Liver (tissue), 3 donors: Measurements from ENCODE around the gene FEM1B.

Experiments used
- FOXA1 ChIP-seq: IDR thresholded peaks from 2 replicates; pipeline ENCODE4 v1.6.1; 2016; ENCODE audit warnings: antibody characterized with exemption
- GABPA ChIP-seq, 2 donors: IDR thresholded peaks in 1 of 2; conservative IDR thresholded peaks in 1 of 2; 2 replicates each; pipeline ENCODE4 v1.6.1; 2016; ENCODE audit warnings: antibody characterized with exemption in 2 of 2, mild to moderate bottlenecking in 1 of 2, moderate library complexity in 1 of 2
- JUND ChIP-seq, 2 donors: IDR thresholded peaks; 2 replicates each; pipeline ENCODE4 v1.6.1; 2016; ENCODE audit warnings: antibody characterized with exemption in 2 of 2
- RAD21 ChIP-seq, 2 donors: IDR thresholded peaks; 2 replicates each; pipeline ENCODE4 v1.6.1; 2016; ENCODE audit warnings: antibody characterized with exemption in 2 of 2, mild to moderate bottlenecking in 2 of 2
- TF ChIP-seq, protein P1 (sequence below): IDR thresholded peaks from 2 replicates; pipeline ENCODE4 v1.6.1; 2016; ENCODE audit warnings: antibody characterized with exemption, mild to moderate bottlenecking
- TF ChIP-seq, protein P2 (sequence below): IDR thresholded peaks from 2 replicates; pipeline ENCODE4 v1.6.1; 2016; ENCODE audit warnings: antibody characterized with exemption
- TF ChIP-seq, protein P3 (sequence below): fragments of 150-350 bp; IDR thresholded peaks from 2 replicates; pipeline ENCODE4 v1.5.1; 2017; ENCODE audit warnings: improper control_type of control experiment, low read depth, low read length; ENCODE audit not compliant: missing input control
- donor health status: healthy.
- donor health status: healthy.

DNA sequence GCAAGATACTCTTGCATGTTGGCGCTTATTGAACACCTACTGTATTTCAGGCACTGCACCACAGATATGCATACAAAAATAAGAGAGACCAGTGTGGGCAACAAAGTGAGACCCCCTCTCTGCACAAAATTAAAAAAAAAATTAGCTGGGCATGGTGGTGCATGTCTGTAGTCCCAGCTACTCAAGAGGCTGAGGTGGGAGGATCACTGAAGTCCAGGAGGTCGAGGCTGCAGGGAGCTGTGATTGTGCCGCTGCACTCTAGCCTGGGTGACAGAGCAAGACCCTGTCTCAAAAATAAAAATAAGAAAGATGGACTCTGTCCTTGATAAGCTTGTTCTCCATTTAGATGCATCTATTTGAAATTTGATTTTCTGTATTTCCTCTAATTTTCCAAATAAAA, 20.8 kb downstream of the FEM1B start:
- TF ChIP-seq, protein P1, sequence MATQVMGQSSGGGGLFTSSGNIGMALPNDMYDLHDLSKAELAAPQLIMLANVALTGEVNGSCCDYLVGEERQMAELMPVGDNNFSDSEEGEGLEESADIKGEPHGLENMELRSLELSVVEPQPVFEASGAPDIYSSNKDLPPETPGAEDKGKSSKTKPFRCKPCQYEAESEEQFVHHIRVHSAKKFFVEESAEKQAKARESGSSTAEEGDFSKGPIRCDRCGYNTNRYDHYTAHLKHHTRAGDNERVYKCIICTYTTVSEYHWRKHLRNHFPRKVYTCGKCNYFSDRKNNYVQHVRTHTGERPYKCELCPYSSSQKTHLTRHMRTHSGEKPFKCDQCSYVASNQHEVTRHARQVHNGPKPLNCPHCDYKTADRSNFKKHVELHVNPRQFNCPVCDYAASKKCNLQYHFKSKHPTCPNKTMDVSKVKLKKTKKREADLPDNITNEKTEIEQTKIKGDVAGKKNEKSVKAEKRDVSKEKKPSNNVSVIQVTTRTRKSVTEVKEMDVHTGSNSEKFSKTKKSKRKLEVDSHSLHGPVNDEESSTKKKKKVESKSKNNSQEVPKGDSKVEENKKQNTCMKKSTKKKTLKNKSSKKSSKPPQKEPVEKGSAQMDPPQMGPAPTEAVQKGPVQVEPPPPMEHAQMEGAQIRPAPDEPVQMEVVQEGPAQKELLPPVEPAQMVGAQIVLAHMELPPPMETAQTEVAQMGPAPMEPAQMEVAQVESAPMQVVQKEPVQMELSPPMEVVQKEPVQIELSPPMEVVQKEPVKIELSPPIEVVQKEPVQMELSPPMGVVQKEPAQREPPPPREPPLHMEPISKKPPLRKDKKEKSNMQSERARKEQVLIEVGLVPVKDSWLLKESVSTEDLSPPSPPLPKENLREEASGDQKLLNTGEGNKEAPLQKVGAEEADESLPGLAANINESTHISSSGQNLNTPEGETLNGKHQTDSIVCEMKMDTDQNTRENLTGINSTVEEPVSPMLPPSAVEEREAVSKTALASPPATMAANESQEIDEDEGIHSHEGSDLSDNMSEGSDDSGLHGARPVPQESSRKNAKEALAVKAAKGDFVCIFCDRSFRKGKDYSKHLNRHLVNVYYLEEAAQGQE: no peak
- TF ChIP-seq, protein P2, sequence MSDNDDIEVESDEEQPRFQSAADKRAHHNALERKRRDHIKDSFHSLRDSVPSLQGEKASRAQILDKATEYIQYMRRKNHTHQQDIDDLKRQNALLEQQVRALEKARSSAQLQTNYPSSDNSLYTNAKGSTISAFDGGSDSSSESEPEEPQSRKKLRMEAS: no peak
- TF ChIP-seq RAD21 (IDR thresholded peaks at IDR 0.05) (no peak), GABPA (IDR thresholded peaks at IDR 0.05 in 1 of 2, conservative IDR thresholded peaks at IDR 0.05 in 1 of 2) (no peak), JUND (IDR thresholded peaks at IDR 0.05) (no peak), FOXA1 (no peak)
- TF ChIP-seq, protein P3, sequence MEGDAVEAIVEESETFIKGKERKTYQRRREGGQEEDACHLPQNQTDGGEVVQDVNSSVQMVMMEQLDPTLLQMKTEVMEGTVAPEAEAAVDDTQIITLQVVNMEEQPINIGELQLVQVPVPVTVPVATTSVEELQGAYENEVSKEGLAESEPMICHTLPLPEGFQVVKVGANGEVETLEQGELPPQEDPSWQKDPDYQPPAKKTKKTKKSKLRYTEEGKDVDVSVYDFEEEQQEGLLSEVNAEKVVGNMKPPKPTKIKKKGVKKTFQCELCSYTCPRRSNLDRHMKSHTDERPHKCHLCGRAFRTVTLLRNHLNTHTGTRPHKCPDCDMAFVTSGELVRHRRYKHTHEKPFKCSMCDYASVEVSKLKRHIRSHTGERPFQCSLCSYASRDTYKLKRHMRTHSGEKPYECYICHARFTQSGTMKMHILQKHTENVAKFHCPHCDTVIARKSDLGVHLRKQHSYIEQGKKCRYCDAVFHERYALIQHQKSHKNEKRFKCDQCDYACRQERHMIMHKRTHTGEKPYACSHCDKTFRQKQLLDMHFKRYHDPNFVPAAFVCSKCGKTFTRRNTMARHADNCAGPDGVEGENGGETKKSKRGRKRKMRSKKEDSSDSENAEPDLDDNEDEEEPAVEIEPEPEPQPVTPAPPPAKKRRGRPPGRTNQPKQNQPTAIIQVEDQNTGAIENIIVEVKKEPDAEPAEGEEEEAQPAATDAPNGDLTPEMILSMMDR: no peak
